Astrocyte (in vitro differentiated cells and primary cell): ENCODE data around the gene PANX2. TPM values are rescaled to one million over a fixed set of nuclear protein-coding genes. Genes with fewer than 3 reads are reported as not detected.

Experiments used
- DNase-seq: peaks from one replicate; pipeline ENCODE4 v3.0.0-alpha.2; 2010; ENCODE audit warnings: low read depth
- FAIRE-seq: peaks from 2 replicates; lab custom pipeline; 2011; peaks lifted over from hg19 to GRCh38; lab: Jason Lieb, UNC
- H2AFZ ChIP-seq: 2 replicates; pipeline ENCODE4 v1.6.0; 2012; ENCODE audit warnings: low read depth, low read length, inconsistent platforms
- H3K27ac ChIP-seq: 2 replicates; pipeline ENCODE4 v1.5.1; 2011; ENCODE audit warnings: low read depth, low read length, inconsistent platforms
- H3K27me3 ChIP-seq: 2 replicates; pipeline ENCODE4 v1.6.0; 2011; ENCODE audit warnings: low read length, inconsistent platforms; ENCODE audit not compliant: insufficient read depth
- H3K36me3 ChIP-seq: 2 replicates; pipeline ENCODE4 v1.5.1; 2011; ENCODE audit warnings: low read length, inconsistent platforms; ENCODE audit not compliant: insufficient read depth
- H3K4me1 ChIP-seq: 2 replicates; pipeline ENCODE4 v1.5.1; 2011; ENCODE audit warnings: low read length, inconsistent platforms; ENCODE audit not compliant: insufficient read depth
- H3K4me2 ChIP-seq: 2 replicates; pipeline ENCODE4 v1.6.0; 2012; ENCODE audit warnings: low read length, inconsistent platforms
- H3K4me3 ChIP-seq: 2 replicates; pipeline ENCODE4 v1.5.1; 2011; ENCODE audit warnings: low read depth, mild to moderate bottlenecking, low read length, inconsistent platforms; ENCODE audit not compliant: insufficient read depth
- H3K79me2 ChIP-seq: 2 replicates; pipeline ENCODE4 v1.6.0; 2012; ENCODE audit warnings: mild to moderate bottlenecking, low read length, inconsistent platforms; ENCODE audit not compliant: insufficient read depth
- H3K9ac ChIP-seq: 2 replicates; pipeline ENCODE4 v1.6.0; 2012; ENCODE audit warnings: mild to moderate bottlenecking, low read length, inconsistent platforms
- H3K9me3 ChIP-seq: 2 replicates; pipeline ENCODE4 v1.5.1; 2012; ENCODE audit warnings: low read depth, mild to moderate bottlenecking, low read length, inconsistent platforms; ENCODE audit not compliant: insufficient read depth
- H4K20me1 ChIP-seq: 2 replicates; pipeline ENCODE4 v1.6.0; 2012; ENCODE audit warnings: low read length, inconsistent platforms; ENCODE audit not compliant: insufficient read depth
- H3K27ac Mint-ChIP-seq: one replicate; pipeline ENCODE4 v1.8.0; 2021; ENCODE audit warnings: mild to moderate bottlenecking, mixed read lengths; ENCODE audit not compliant: unreplicated experiment
- H3K27me3 Mint-ChIP-seq: one replicate; pipeline ENCODE4 v1.8.0; 2021; ENCODE audit warnings: low read depth, mixed read lengths; ENCODE audit not compliant: unreplicated experiment
- H3K36me3 Mint-ChIP-seq: one replicate; pipeline ENCODE4 v1.8.0; 2021; ENCODE audit warnings: low read depth, mixed read lengths; ENCODE audit not compliant: unreplicated experiment
- H3K4me1 Mint-ChIP-seq: one replicate; pipeline ENCODE4 v1.8.0; 2021; ENCODE audit warnings: low read depth, mixed read lengths; ENCODE audit not compliant: unreplicated experiment
- H3K4me3 Mint-ChIP-seq: one replicate; pipeline ENCODE4 v1.8.0; 2021; ENCODE audit warnings: mild to moderate bottlenecking, moderate library complexity, mixed read lengths; ENCODE audit not compliant: unreplicated experiment
- H3K9me3 Mint-ChIP-seq: one replicate; pipeline ENCODE4 v1.8.0; 2021; ENCODE audit warnings: mild to moderate bottlenecking, mixed read lengths; ENCODE audit not compliant: unreplicated experiment
- CTCF ChIP-seq: IDR thresholded peaks from 2 replicates; pipeline ENCODE4 v1.5.1; 2011; ENCODE audit warnings: low read depth, mild to moderate bottlenecking, inconsistent platforms, low read length, moderate library complexity; ENCODE audit not compliant: insufficient read depth
- EZH2 ChIP-seq: IDR thresholded peaks from 2 replicates; pipeline ENCODE4 v1.6.1; 2012; ENCODE audit warnings: mild to moderate bottlenecking, low read length, inconsistent platforms; ENCODE audit not compliant: insufficient read depth
- total RNA-seq: library from RNA; stranded (reverse); gene quantifications from 2 replicates; pipeline ENCODE4 v1.2.1, GENCODE V29; 2021

PANX2 gene
- total RNA-seq, 1 donor from 2014 or later, result 2.3 TPM

DNA sequence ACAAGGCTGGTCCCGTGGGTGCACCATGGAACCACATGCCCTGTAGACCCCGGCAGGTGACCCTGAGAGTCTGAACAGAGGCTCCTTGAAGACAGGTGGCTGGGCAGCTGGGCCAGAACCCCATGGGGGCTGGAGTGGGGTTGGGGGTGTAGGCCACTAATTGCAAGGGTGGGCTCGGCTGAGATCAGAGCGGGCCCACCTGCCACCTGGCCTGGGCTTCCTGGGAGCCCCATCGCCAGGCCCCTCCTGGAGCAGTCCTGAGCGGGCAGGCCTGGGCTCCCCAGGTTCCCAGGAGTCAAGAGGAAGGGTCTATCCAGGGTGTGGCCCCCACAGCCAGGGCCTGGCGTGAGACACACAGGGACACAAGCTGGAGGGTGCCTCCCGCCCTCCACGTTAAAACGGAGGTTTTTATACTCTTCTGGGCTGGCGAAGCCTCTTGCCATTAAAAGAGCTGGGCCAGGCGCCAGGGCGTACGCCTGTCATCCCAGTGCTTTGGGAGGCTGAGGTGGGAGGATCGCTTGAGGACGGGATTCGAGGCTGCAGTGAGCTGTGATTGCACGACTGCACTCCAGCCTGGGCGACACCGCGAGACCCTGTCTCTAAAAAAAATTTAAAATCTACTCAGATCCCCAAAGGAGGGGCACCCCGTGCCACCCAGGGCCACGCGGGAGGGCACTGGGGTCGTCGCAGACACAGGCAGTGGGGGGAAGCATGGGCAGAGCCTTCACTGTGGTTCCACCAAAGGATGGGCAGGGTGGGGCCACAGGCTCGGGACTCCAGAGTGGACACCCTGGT is 10.4 kb downstream of the PANX2 start:
- H3K36me3 Mint-ChIP-seq, result peaks cover 2% of the 10 kb centered on the region
- no peak overlapping the region for H3K27ac Mint-ChIP-seq
- no peaks in the 10 kb centered on the region for H3K4me1 Mint-ChIP-seq
- FAIRE-seq (no peak), DNase-seq (no peak)
- no peak overlapping the region for H3K4me2 ChIP-seq
- no peaks in the 10 kb centered on the region for H4K20me1 ChIP-seq
- no peak overlapping the region for H3K9ac ChIP-seq
- no peaks in the 10 kb centered on the region for H3K27me3 ChIP-seq
- H3K4me1 ChIP-seq, result peaks cover 6% of the 10 kb centered on the region
- no peak overlapping the region for H2AFZ ChIP-seq
- TF ChIP-seq CTCF (no peak), EZH2 (no peak)
- H3K4me3 ChIP-seq, result no peak overlapping the region
- H3K79me2 ChIP-seq, result no peaks in the 10 kb centered on the region
- H3K27me3 Mint-ChIP-seq, result peaks cover 4% of the 10 kb centered on the region
- no peaks in the 10 kb centered on the region for H3K9me3 ChIP-seq
- H3K4me3 Mint-ChIP-seq, result no peak overlapping the region
- H3K9me3 Mint-ChIP-seq, result no peaks in the 10 kb centered on the region
- H3K27ac ChIP-seq, result no peak overlapping the region
- no peaks in the 10 kb centered on the region for H3K36me3 ChIP-seq

DNA sequence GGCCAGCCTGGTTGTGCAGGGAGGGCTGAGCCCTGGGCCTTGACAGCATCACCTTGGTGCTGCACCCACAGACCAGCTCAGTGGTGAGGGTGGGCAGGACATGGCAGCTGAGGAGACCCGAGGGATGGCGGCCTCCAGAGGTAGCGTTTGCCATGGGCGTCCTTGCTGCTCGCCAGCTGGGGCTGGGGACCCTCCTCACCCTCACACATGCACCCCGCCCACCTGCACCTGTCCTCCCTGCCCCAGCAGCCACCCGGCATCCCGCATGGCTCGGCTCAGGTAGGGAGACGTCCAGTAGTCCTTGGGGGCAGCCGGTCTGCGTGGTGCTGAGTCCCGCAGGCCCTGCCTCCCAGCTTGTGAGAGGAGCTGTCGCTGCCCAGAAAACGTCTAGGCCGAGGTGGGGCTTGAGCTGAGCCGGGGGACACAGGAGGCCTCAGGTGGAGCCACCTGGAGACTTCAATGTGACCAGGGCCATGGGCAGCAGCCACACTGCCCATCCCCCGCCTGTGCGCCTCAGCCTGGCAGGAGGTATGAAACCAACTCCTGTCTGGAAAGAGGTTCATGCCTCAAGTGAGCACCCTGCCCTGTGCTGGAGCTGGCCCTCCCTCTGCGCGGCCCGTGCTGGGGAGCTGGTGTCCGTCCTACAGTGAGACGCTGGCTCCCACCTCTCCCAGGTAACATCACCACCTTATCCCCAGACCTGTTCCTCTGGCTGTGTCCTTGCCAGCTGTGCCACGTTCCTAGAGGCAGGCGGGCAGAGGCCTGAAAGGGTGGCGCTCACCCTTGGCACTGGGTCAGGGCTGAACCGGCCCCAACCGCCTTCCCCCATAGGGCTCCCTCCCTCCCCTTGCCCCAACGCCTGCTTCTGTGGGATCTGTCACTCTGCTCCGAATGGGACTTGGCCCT is 11.9 kb downstream of the PANX2 start:
- DNase-seq (no peak), FAIRE-seq (no peak)
- TF ChIP-seq CTCF (no peak), EZH2 (no peak)
- Histone ChIP-seq H3K36me3 (no peaks in the 10 kb centered on the region), H3K9me3 (no peaks in the 10 kb centered on the region), H2AFZ (no peak overlapping the region), H3K27ac (no peak overlapping the region), H4K20me1 (no peaks in the 10 kb centered on the region), H3K4me3 (no peak overlapping the region), H3K79me2 (peaks cover 13% of the 10 kb centered on the region), H3K9ac (no peak overlapping the region), H3K4me1 (peaks cover 14% of the 10 kb centered on the region), H3K27me3 (no peaks in the 10 kb centered on the region), H3K4me2 (no peak overlapping the region)
- Mint-ChIP-seq H3K4me1 (no peaks in the 10 kb centered on the region), H3K36me3 (no peaks in the 10 kb centered on the region), H3K9me3 (no peaks in the 10 kb centered on the region), H3K27me3 (peaks cover 2% of the 10 kb centered on the region), H3K4me3 (no peak overlapping the region), H3K27ac (no peak overlapping the region)
